Activated CD8-positive, alpha-beta T cell treated with anti-CD3 and anti-CD28 coated beads for 36 hours (primary cell): Measurements from ENCODE around the gene GJA4. TPM values are rescaled to one million over a fixed set of nuclear protein-coding genes. Genes with fewer than 3 reads are reported as not detected.

Experiments
- ATAC-seq: fragments of 200-7000 bp; cut with Tn5 transposase; one replicate; pipeline ENCODE4 v1.10.0; 2021; ENCODE audit warnings: mild to moderate bottlenecking, moderate library complexity
- CTCF ChIA-PET: fragments of 350-600 bp; sonication (Branson Sonifier 250); formaldehyde crosslinking; loops from one replicate; lab custom pipeline; 2021; ENCODE audit warnings: antibody characterized with exemption; lab: Charles Lee
- POLR2A ChIA-PET: fragments of 350-600 bp; sonication (Branson Sonifier 250); formaldehyde crosslinking; loops from one replicate; lab custom pipeline; 2021; ENCODE audit warnings: antibody characterized with exemption; lab: Charles Lee
- DNase-seq: peaks from one replicate; pipeline ENCODE4 v3.0.0-alpha.2; 2020
- H3K27ac Mint-ChIP-seq: one replicate; pipeline ENCODE4 v1.8.0; 2021; ENCODE audit warnings: mild to moderate bottlenecking, mixed read lengths
- H3K27me3 Mint-ChIP-seq: one replicate; pipeline ENCODE4 v1.8.0; 2021; ENCODE audit warnings: mixed read lengths
- H3K36me3 Mint-ChIP-seq: one replicate; pipeline ENCODE4 v1.8.0; 2021; ENCODE audit warnings: low read depth, mixed read lengths
- H3K4me1 Mint-ChIP-seq: one replicate; pipeline ENCODE4 v1.8.0; 2021; ENCODE audit warnings: low read depth, mixed read lengths
- H3K4me3 Mint-ChIP-seq: one replicate; pipeline ENCODE4 v1.8.0; 2021; ENCODE audit warnings: mild to moderate bottlenecking, moderate library complexity, mixed read lengths
- H3K9me3 Mint-ChIP-seq: one replicate; pipeline ENCODE4 v1.8.0; 2021; ENCODE audit warnings: mixed read lengths
- CTCF ChIP-seq: fragments of 200-600 bp; IDR thresholded peaks from one replicate; pipeline ENCODE4 v1.8.0; 2022; ENCODE audit warnings: antibody characterized with exemption, mild to moderate bottlenecking
- intact Hi-C: fragments of 100-400 bp; cut with micrococcal nuclease; formaldehyde crosslinking; loops from one replicate; pipeline ENCODE4 v1.10.0; 2022
- total RNA-seq, 2 experiments: library from RNA; stranded (reverse); gene quantifications; one replicate each; pipeline ENCODE4 v1.2.3, GENCODE V29; 2021

The GJA4 gene
- total RNA-seq, 2 experiments from 2014 or later, result not detected

GRCh38 chr1:34759503-34760357 lies 33.1 kb upstream of the GJA4 start, which contains the start of gene GJB4:
TSS of gene GJB4 (plus strand) at chr1:34759740. CDS start at chr1:34761255, 1,515 bp downstream.
- CTCF ChIA-PET, result interaction anchor here (1.4 kb wide), 1 partner anchor 93 kb away, joined by 6 read pairs; no protein-coding TSS in a partner anchor
- TF ChIP-seq CTCF, result no peak
- Mint-ChIP-seq H3K4me1 (no peaks in the 10 kb centered on the region), H3K27me3 (no peaks in the 10 kb centered on the region), H3K4me3 (no peak within 1 kb of the TSS), H3K27ac (no peak within 1 kb of the TSS), H3K9me3 (no peaks in the 10 kb centered on the region), H3K36me3 (no peaks in the 10 kb centered on the region)
- ATAC-seq (no peak), DNase-seq (no peak)
- intact Hi-C loops, result no loop called here
- POLR2A ChIA-PET, result interaction anchor here (0.6 kb wide), 1 partner anchor 1049 kb away, joined by 3 read pairs; no protein-coding TSS in a partner anchor

- intact Hi-C loops, result no loop called here
- H3K27ac Mint-ChIP-seq, result no peak overlapping the region
- ATAC-seq (no peak), DNase-seq (no peak)
- H3K4me1 Mint-ChIP-seq, result no peaks in the 10 kb centered on the region
- no peaks in the 10 kb centered on the region for H3K27me3 Mint-ChIP-seq
- H3K9me3 Mint-ChIP-seq, result no peaks in the 10 kb centered on the region
- no peak for TF ChIP-seq CTCF
- ChIA-PET POLR2A (no interaction called here), CTCF (no interaction called here)
- no peak overlapping the region for H3K4me3 Mint-ChIP-seq
- H3K36me3 Mint-ChIP-seq, result no peaks in the 10 kb centered on the region
These were observed 31.5 kb upstream of the GJA4 start for GRCh38 chr1:34761176-34761761.

- ATAC-seq (no peak), DNase-seq (no peak)
- ChIA-PET POLR2A (no interaction called here), CTCF (no interaction called here)
- no peaks in the 10 kb centered on the region for H3K27me3 Mint-ChIP-seq
- H3K4me3 Mint-ChIP-seq, result no peak overlapping the region
- intact Hi-C loops, result no loop called here
- no peaks in the 10 kb centered on the region for H3K4me1 Mint-ChIP-seq
- no peaks in the 10 kb centered on the region for H3K36me3 Mint-ChIP-seq
- TF ChIP-seq CTCF, result no peak
- no peak overlapping the region for H3K27ac Mint-ChIP-seq
- H3K9me3 Mint-ChIP-seq, result no peaks in the 10 kb centered on the region
These were observed 31.0 kb upstream of the GJA4 start for GRCh38 chr1:34761776-34762307.

- H3K27ac Mint-ChIP-seq, result no peak overlapping the region
- POLR2A ChIA-PET, result interaction anchor here (0.6 kb wide), 1 partner anchor 1035 kb away, joined by 3 read pairs; no protein-coding TSS in a partner anchor
- no peaks in the 10 kb centered on the region for H3K4me1 Mint-ChIP-seq
- H3K27me3 Mint-ChIP-seq, result no peaks in the 10 kb centered on the region
- H3K36me3 Mint-ChIP-seq, result no peaks in the 10 kb centered on the region
- ATAC-seq (no peak), DNase-seq (no peak)
- no peak overlapping the region for H3K4me3 Mint-ChIP-seq
- no peaks in the 10 kb centered on the region for H3K9me3 Mint-ChIP-seq
- TF ChIP-seq CTCF, result no peak
- intact Hi-C loops, result no loop called here
- CTCF ChIA-PET, result no interaction called here
These were observed 30.2 kb upstream of the GJA4 start for GRCh38 chr1:34762474-34763141.
